Neuronal stem cell (in vitro differentiated cells): ENCODE data around the gene GABRR2.

Experiments used
- DNase-seq: peaks from one replicate; pipeline ENCODE4 v3.0.0-alpha.2; 2013; ENCODE audit warnings: low spot score
- H2AFZ ChIP-seq: one replicate; pipeline ENCODE4 v1.6.1; 2013; ENCODE audit warnings: mild to moderate bottlenecking, low read length, inconsistent platforms
- H2AK5ac ChIP-seq: 2 replicates; pipeline ENCODE4 v1.6.1; 2013; ENCODE audit warnings: low read depth, mild to moderate bottlenecking, inconsistent platforms, low read length, moderate library complexity, mixed read lengths
- H2BK120ac ChIP-seq: 2 replicates; pipeline ENCODE4 v1.6.1; 2013; ENCODE audit warnings: low read depth, mild to moderate bottlenecking, inconsistent platforms, low read length, moderate library complexity, mixed read lengths
- H2BK12ac ChIP-seq: one replicate; pipeline ENCODE4 v1.6.1; 2013; ENCODE audit warnings: low read length, inconsistent platforms
- H2BK15ac ChIP-seq: 2 replicates; pipeline ENCODE4 v1.6.1; 2013; ENCODE audit warnings: mild to moderate bottlenecking, low read length, inconsistent platforms, mixed read lengths
- H2BK5ac ChIP-seq: one replicate; pipeline ENCODE4 v1.6.1; 2013; ENCODE audit warnings: inconsistent platforms, mild to moderate bottlenecking, low read length, moderate library complexity
- H3K14ac ChIP-seq: one replicate; pipeline ENCODE4 v1.6.1; 2013; ENCODE audit warnings: low read length, inconsistent platforms
- H3K18ac ChIP-seq: 2 replicates; pipeline ENCODE4 v1.6.1; 2013; ENCODE audit warnings: low read length, inconsistent platforms
- H3K23ac ChIP-seq: 2 replicates; pipeline ENCODE4 v1.6.1; 2013; ENCODE audit warnings: low read depth, mild to moderate bottlenecking, mixed read lengths, low read length, inconsistent platforms; ENCODE audit not compliant: poor library complexity
- H3K27ac ChIP-seq: replicated peaks from 3 replicates; pipeline ENCODE4 v1.5.1; 2013; ENCODE audit warnings: low read length, inconsistent platforms
- H3K27me3 ChIP-seq, 3 experiments: 2 replicates each; pipeline ENCODE4 v1.6.1; 2013; ENCODE audit warnings: low read length in 3 of 3, mild to moderate bottlenecking in 2 of 3, inconsistent platforms in 1 of 3, low read depth in 1 of 3, mixed read lengths in 1 of 3, moderate library complexity in 1 of 3; ENCODE audit not compliant: control insufficient read depth in 3 of 3, insufficient read depth in 3 of 3
- H3K36me3 ChIP-seq, 2 donors: replicated peaks in 1 of 2; 2 replicates each; pipeline ENCODE4 v1.6.1; 2013; ENCODE audit warnings: low read length in 2 of 2; ENCODE audit not compliant: control insufficient read depth in 2 of 2, insufficient read depth in 2 of 2
- H3K4ac ChIP-seq: 2 replicates; pipeline ENCODE4 v1.6.1; 2013; ENCODE audit warnings: inconsistent platforms, mild to moderate bottlenecking, low read length, moderate library complexity
- H3K4me1 ChIP-seq, 2 donors: 1 replicate in 1 of 2; 2 replicates in 1 of 2; pipeline ENCODE4 v1.6.1; 2013; ENCODE audit warnings: low read length in 2 of 2, low read depth in 1 of 2; ENCODE audit not compliant: control insufficient read depth in 2 of 2, insufficient read depth in 1 of 2
- H3K4me2 ChIP-seq: one replicate; pipeline ENCODE4 v1.6.1; 2013; ENCODE audit warnings: mild to moderate bottlenecking, low read length, inconsistent platforms; ENCODE audit not compliant: insufficient read depth, poor library complexity, severe bottlenecking
- H3K4me3 ChIP-seq, 2 donors: 2 replicates each; pipeline ENCODE4 v1.5.1; 2013; ENCODE audit warnings: low read length in 2 of 2, mild to moderate bottlenecking in 2 of 2, inconsistent platforms in 1 of 2, moderate library complexity in 1 of 2
- H3K79me1 ChIP-seq: one replicate; pipeline ENCODE4 v1.6.1; 2013; ENCODE audit warnings: low read depth, mild to moderate bottlenecking, inconsistent platforms, low read length, moderate library complexity
- H3K9ac ChIP-seq: one replicate; pipeline ENCODE4 v1.6.1; 2013; ENCODE audit warnings: mild to moderate bottlenecking, low read depth, low read length, inconsistent platforms; ENCODE audit not compliant: poor library complexity
- H3K9me3 ChIP-seq, 2 donors: replicated peaks in 1 of 2; 2 replicates each; pipeline versions ENCODE3 to v1.6.1; 2013; ENCODE audit warnings: low read length in 2 of 2, mild to moderate bottlenecking in 2 of 2, inconsistent platforms in 1 of 2, low read depth in 1 of 2, mixed read lengths in 1 of 2, moderate library complexity in 1 of 2; ENCODE audit not compliant: control insufficient read depth in 2 of 2, insufficient read depth in 1 of 2
- H4K8ac ChIP-seq: one replicate; pipeline ENCODE4 v1.6.1; 2013; ENCODE audit warnings: low read depth, mild to moderate bottlenecking, inconsistent platforms, low read length, moderate library complexity
- H4K91ac ChIP-seq: one replicate; pipeline ENCODE4 v1.6.1; 2013; ENCODE audit warnings: low read length, low read depth, mild to moderate bottlenecking, inconsistent platforms; ENCODE audit not compliant: poor library complexity
- WGBS, 2 donors: extraction: QIAGEN DNeasy Blood & Tissue Kit; methylation state at CpG; one replicate each; pipeline ENCODE4 v1.1.7; 2013; ENCODE audit warnings: missing lambda C conversion rate in 2 of 2, mixed read lengths in 1 of 2; ENCODE audit not compliant: insufficient read length in 2 of 2, insufficient replicate concordance in 1 of 2; ENCODE audit errors: extremely low coverage in 2 of 2; 5-methylcytosine and 5-hydroxymethylcytosine counted together

GABRR2 gene

GRCh38 chr6:89273816-89274215, 41.3 kb downstream of the GABRR2 start:
- Histone ChIP-seq H3K36me3 (no peaks in the 10 kb centered on the region), H4K8ac (no peak overlapping the region), H2AK5ac (no peak overlapping the region), H3K18ac (no peak overlapping the region), H4K91ac (no peak overlapping the region), H3K9ac (no peak overlapping the region), H2BK12ac (no peak overlapping the region), H3K14ac (no peak overlapping the region), H3K4me2 (no peak overlapping the region), H2AFZ (no peak overlapping the region), H3K4me3 (no peak overlapping the region), H3K9me3 (no peaks in the 10 kb centered on the region), H3K4me1 (no peaks in the 10 kb centered on the region), H3K27ac (no peak overlapping the region), H3K23ac (no peak overlapping the region), H2BK120ac (no peak overlapping the region), H2BK15ac (no peak overlapping the region), H3K4ac (no peak overlapping the region), H3K27me3 (peaks cover 0 to 24% (median 0%) of the 10 kb centered on the region in 3 experiments), H2BK5ac (no peak overlapping the region), H3K79me1 (no peaks in the 10 kb centered on the region)
- WGBS, 2 donors = no CpG with 5 or more reads among the region's 3 CpGs
- no peak for DNase-seq

DNA sequence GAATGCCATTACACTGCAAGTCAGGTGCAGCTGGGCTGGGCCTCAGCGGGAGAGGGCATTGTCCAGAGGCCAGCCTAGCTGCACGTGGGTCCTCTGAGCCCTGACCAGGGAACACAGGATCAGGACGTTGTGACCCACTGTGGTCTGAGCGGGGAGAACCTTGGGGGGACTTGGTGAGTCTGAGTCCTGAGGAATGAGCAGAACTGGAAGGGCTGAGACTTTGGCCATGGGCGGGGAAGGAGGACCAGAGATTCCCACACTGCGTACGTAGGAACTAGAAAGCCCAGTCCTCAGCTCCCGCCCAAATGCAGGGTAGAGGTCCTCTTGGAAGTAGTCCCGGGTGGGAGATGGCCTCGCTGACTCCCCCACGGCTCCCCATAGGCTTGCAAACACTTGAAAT, 42.5 kb downstream of the GABRR2 start:
- no peak overlapping the region for H3K4ac ChIP-seq
- no peak overlapping the region for H2BK120ac ChIP-seq
- H3K9me3 ChIP-seq = no peaks in the 10 kb centered on the region
- WGBS, 2 donors = no CpG with 5 or more reads among the region's 11 CpGs
- no peak overlapping the region for H3K14ac ChIP-seq
- H3K36me3 ChIP-seq = no peaks in the 10 kb centered on the region
- H3K18ac ChIP-seq = peak overlapping the region; percentile 28
- H2AFZ ChIP-seq = no peak overlapping the region
- DNase-seq = no peak
- H3K9ac ChIP-seq = no peak overlapping the region
- no peaks in the 10 kb centered on the region for H3K4me1 ChIP-seq
- no peak overlapping the region for H2BK15ac ChIP-seq
- H3K27ac ChIP-seq = no peak overlapping the region
- H4K8ac ChIP-seq = no peak overlapping the region
- peak overlapping the region in 1 of 2 donors; percentile 64 for H3K4me3 ChIP-seq
- no peaks in the 10 kb centered on the region for H3K79me1 ChIP-seq
- H4K91ac ChIP-seq = no peak overlapping the region
- no peak overlapping the region for H2BK12ac ChIP-seq
- no peak overlapping the region for H3K23ac ChIP-seq
- peaks cover 0 to 26% (median 0%) of the 10 kb centered on the region in 3 experiments for H3K27me3 ChIP-seq
- H3K4me2 ChIP-seq = no peak overlapping the region
- H2AK5ac ChIP-seq = no peak overlapping the region
- no peak overlapping the region for H2BK5ac ChIP-seq

- no peak overlapping the region for H2AK5ac ChIP-seq
- peak overlapping the region; percentile 75 for H3K14ac ChIP-seq
- no peak for DNase-seq
- H2BK5ac ChIP-seq = no peak overlapping the region
- H2BK120ac ChIP-seq = no peak overlapping the region
- no peak overlapping the region for H2BK12ac ChIP-seq
- no peak overlapping the region for H3K18ac ChIP-seq
- no peak overlapping the region for H3K4ac ChIP-seq
- no peak overlapping the region for H3K4me2 ChIP-seq
- H2BK15ac ChIP-seq = no peak overlapping the region
- no peaks in the 10 kb centered on the region for H3K79me1 ChIP-seq
- peaks cover 0 to 26% (median 0%) of the 10 kb centered on the region in 3 experiments for H3K27me3 ChIP-seq
- H3K23ac ChIP-seq = peak overlapping the region; percentile 57
- H4K8ac ChIP-seq = no peak overlapping the region
- no peak overlapping the region for H3K4me3 ChIP-seq
- H4K91ac ChIP-seq = peak overlapping the region; percentile 54
- no peak overlapping the region for H2AFZ ChIP-seq
- H3K9ac ChIP-seq = no peak overlapping the region
- no peak overlapping the region for H3K27ac ChIP-seq
- WGBS, 2 donors = no CpG with 5 or more reads among the region's 14 CpGs
- no peaks in the 10 kb centered on the region for H3K9me3 ChIP-seq
- H3K36me3 ChIP-seq = no peaks in the 10 kb centered on the region
- H3K4me1 ChIP-seq = no peaks in the 10 kb centered on the region
Measured at GRCh38 chr6:89270951-89271721, 44.0 kb downstream of the GABRR2 start.

DNA sequence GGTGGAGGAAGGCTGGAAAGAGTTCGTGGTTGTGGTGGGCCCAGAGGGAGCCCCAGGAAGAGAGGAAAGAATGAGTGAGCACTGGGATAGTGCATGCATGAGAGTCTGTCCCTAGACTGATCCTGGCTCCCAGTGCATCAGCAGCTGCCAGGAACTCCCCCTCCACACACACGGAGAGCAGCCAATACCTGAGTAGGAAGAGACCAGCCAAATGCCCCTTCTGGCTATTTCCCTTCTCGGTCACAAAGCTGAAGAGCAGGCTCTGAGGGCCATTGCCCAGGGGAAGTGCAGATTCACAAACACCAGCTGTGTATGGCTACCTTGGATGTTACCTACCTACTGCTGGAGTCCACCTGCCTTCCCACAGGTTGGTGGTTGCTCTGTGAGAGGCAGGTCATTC, 45.1 kb downstream of the GABRR2 start:
- Histone ChIP-seq H3K79me1 (no peaks in the 10 kb centered on the region), H4K91ac (no peak overlapping the region), H2BK120ac (no peak overlapping the region), H3K4me1 (no peaks in the 10 kb centered on the region), H3K14ac (no peak overlapping the region), H2AK5ac (no peak overlapping the region), H3K4me3 (no peak overlapping the region), H3K23ac (no peak overlapping the region), H2BK12ac (no peak overlapping the region), H2BK5ac (no peak overlapping the region), H3K4ac (no peak overlapping the region), H3K27me3 (peaks cover 0 to 33% (median 0%) of the 10 kb centered on the region in 3 experiments), H3K9me3 (no peaks in the 10 kb centered on the region), H2BK15ac (no peak overlapping the region), H3K4me2 (no peak overlapping the region), H4K8ac (no peak overlapping the region), H3K18ac (no peak overlapping the region), H3K9ac (no peak overlapping the region), H2AFZ (no peak overlapping the region), H3K36me3 (no peaks in the 10 kb centered on the region), H3K27ac (no peak overlapping the region)
- DNase-seq = no peak
- WGBS, 2 donors = no CpG with 5 or more reads among the region's 3 CpGs
